ENCODE results near the gene PLCB2. TPM values are rescaled to one million over a fixed set of nuclear protein-coding genes. Genes with fewer than 3 reads are reported as not detected.
A peak's percentile ranks its signal among the peaks of the same experiment; 100 is the strongest.

Gene PLCB2
- total RNA-seq, 1 donor from 2014 or later, result 26.9 TPM

DNA sequence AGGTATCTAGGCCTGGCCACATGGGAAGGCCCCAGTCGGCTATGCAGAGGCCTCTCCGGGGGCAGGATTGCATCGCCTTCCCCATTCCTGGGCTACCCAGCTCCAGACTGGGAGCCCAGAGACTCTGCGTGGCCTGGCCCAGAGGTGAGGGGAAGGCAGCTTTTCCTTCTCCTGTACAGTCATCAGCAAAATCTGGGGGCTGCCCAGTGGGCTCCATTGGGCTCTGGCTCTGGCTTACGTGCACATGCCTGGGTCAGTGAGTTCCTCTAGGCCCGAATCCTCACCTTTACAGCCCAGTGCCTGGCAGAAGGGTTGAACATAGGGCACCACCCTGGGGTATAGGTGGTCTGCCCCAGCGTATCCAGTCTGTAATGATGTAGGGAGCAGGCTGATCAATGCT lies 20.9 kb downstream of the PLCB2 start:
- DNase-seq (ENCODE audit: low spot score), result no peak

- DNase-seq (ENCODE audit: low spot score), result no peak
Measured at GRCh38 chr15:40286061-40286532, 21.6 kb downstream of the PLCB2 start.

DNA sequence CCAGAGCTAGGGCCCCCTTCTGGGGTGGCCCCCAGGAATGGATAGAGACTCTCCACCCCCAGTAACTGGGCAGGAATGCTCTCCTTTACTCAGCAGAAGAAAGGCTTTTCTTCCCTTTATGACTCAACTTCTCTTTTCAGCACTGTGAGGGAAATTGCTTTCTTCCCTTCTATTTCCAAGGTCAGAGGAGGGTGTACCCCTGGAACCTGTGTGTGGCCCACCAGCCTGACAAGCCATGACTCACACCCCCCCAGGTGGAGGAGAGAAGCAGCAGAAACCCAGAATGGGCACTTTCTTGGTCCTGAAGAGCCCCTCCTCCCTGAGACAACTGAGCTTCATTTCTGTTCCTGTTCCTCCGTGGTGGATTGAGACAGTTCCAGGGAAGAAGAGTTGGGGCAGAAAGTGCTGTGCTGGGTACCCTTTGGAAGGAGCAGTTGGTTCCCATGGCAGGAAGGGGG lies 22.2 kb downstream of the PLCB2 start:
- no peak for DNase-seq (ENCODE audit: low spot score)

DNA sequence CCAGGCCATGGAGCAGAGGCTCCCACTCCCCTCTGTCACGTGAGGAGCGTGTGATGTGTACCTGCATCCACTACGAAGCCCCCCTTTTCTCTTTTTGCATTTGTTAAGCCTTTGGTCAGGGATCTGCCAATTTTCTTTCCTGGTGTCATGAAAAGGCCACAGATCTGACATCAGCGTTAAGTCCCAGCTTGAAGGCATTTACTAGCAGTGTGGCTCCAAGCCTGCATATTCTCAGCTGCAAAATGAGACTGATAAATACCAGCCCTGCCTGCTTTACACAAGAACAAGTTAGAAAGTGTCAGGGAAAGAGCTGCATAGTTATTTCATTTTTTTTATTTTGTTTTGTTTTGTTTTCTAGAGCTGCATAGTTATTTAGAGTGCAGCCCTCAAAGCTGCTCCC lies 22.6 kb downstream of the PLCB2 start:
- no peak for DNase-seq (ENCODE audit: low spot score)

DNA sequence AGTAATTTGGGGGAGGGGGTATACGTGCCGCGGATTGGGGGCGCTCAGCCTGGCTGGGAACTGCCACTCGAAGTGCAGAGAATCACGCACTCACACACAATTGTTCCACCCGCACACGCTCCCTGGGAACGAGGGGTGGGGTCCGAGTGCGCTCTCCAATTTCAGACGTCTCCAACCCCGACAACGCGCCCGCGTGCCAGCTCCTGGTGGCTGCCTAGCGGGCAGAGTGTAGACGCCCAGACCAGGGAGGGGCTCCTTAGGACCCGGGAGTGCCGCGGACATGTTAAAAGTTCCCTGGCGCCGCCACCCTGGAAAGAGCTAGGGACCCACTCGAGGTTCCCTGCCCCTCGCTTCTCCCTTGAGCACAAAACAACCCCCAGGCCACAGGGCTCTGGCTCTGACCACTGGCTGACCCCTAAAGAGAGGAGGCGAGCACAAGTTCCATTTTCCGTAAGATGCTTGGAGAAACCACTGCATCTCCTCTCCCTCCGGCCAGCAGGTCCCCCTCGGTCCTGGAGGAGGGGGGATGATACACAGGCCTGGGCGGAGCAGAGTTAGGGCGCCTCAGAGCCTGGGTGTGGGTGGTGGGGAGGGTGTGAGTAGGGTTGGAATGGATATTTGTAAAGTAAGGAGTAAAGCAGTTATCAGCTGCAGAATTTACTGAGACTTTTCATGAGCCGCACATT lies 24.0 kb downstream of the PLCB2 start:
- DNase-seq (ENCODE audit: low spot score), result no peak

- DNase-seq (ENCODE audit: low spot score), result no peak
Measured at GRCh38 chr15:40282869-40283614, 24.7 kb downstream of the PLCB2 start, which contains the start of gene ANKRD63. ANKRD63 (minus strand) TSS chr15:40283064; CDS start chr15:40282586, 478 bp downstream.

GRCh38 chr15:40282147-40282868 lies 25.4 kb downstream of the PLCB2 start:
- no peak for DNase-seq (ENCODE audit: low spot score)

DNA sequence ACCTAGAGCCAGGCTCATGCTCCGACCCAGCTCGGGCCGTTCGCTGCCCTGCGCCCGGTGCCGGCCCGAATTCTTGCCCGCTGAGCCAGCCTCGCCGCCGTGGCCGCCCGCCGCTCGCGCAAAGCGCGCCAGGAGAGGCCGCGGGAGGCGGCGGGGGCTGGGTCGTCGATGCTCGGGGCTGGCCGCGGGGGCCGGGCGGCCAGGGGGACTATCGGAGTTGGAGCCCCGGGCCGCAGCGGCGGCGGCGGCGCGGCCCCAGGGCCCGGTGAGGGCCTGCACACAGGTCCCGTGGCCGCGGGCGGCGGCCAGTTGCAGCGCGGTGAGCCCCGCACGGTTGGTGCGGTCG lies 26.0 kb downstream of the PLCB2 start:
- no peak for DNase-seq (ENCODE audit: low spot score)

- no peak for DNase-seq (ENCODE audit: low spot score)
Measured at GRCh38 chr15:40281057-40281800, 26.5 kb downstream of the PLCB2 start.

DNA sequence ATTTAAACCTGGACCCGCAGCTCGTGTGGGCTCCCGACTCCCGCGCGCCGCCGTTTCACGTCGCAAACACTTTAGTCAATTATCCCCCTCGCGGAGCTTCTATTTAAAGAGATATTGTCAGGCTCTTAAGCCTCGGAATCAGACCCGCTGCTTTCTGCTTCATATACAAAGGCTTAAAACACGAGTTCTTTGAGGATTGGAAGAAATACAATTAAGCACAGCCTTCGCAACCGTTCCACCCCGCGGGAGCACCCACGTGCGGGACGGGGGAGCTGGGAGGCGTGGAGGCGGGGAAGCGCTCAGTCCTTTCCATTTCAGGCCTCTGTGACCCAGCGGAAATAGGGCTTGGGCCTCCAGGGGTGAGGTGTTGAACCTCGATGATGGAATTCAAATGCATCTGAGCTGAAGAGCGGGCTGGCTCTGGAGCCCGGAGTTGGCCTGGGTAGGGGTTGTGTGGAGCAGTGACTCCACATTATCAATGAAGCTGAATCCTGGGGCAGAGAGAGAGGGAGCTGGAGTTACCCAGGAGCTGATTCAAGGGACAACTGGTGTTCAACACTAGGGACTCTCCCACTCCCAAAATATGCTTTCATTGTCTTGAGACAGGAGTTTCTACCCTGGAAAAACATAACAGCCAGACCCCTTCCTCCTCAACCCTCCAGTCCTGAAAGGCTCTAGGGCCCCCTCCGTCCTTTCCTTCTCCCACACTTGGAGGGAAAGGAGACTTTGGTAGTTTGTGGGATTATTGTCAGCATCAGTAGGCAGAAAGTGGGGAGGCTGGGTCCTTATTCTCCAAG lies 27.3 kb downstream of the PLCB2 start:
- no peak for DNase-seq (ENCODE audit: low spot score)

DNA sequence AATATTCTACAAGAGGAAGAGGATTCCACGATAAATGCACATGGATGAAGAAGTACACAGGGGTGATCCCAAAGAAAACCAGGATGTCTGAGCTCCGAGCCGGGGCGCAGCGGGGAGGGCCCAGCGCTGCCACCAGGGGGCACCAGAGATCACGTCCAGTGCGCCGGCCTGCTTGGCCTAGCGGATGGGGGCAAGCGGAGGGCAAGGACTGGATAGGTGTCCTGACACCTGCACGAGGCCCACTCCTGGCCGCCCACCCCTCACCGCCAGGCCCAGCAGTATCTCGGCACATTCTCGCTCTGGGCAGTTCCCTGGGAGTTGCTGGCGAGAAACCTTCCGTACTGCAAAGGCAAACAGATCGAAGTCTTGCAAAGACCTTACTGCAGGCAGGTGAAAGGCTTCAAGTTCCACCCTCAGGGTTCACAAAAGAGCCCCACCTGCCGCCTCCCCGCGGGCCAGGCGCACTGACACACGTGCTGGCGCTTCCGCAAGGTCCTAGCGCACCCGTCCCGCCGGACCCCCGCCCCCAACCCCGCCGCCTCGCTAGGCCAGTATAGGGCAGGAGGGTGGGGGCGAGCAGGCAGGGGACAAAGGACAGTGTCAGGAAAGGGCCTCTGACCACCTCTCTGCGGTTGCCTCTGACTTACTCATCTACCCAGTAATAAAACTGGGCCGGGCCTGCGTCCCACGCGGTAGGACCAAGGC lies 28.1 kb downstream of the PLCB2 start:
- peak; percentile 73 for DNase-seq (ENCODE audit: low spot score)

DNA sequence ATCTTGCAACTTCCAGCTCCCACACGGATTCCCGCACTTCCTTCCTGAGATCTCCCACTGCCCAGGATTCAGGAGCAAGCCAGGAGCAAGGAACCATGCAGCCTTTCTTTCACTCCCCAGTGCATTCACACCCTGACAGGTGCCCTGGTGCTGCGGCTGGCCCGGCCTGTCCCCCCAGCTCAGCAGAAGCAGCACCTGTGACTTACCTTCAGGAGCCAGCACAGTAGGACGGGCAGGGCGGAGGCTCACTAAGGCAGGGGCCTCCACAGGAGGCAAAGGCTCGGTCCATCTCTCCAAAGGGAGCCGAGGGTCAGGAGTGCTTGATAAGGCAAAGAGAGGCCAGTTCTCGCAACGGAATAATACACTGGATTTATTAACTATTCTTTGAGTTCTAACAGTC lies 29.7 kb downstream of the PLCB2 start:
- DNase-seq (ENCODE audit: low spot score), result no peak

DNA sequence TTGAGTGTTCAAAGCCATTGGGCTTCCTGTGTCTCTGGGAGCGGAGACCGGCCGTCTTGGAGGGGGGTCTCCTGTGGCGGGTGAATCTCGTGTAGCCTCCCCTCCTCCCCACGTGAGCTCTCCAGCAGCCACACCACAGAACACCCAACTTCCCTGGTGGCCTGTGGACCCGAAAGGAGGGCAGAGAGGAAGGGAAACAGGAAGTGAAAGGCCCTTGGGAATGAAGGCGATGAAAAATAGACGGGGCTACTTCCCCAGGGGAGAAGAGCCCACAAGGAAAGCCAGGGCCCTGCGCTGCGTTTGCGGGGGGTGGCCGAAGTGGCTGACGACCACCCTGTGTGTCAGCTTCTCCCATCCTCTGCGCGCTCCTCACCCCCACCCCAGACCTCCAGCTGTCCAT lies 30.3 kb downstream of the PLCB2 start:
- no peak for DNase-seq (ENCODE audit: low spot score)

DNA sequence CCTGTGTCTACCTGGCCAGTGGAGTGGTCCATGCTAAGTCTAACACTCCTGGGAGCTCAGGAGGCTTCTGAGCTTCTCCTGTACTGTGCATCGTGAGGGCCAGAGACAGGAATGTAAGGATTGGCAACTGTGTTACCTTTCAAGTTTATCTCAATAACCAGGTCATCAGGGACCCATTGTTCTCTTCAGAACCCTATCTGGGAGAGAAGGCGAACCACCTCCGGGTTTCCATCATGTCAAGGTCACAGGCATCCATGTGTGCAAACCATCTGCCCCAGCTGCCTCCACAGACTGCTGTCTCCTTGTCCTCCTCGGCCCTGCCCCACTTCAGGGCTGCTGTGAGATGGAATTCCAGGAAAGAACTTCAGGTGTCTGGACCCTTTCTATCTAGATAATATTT lies 30.8 kb downstream of the PLCB2 start:
- DNase-seq (ENCODE audit: low spot score), result no peak

- DNase-seq (ENCODE audit: low spot score), result no peak
Measured at GRCh38 chr15:40275954-40276353, 31.8 kb downstream of the PLCB2 start.

DNA sequence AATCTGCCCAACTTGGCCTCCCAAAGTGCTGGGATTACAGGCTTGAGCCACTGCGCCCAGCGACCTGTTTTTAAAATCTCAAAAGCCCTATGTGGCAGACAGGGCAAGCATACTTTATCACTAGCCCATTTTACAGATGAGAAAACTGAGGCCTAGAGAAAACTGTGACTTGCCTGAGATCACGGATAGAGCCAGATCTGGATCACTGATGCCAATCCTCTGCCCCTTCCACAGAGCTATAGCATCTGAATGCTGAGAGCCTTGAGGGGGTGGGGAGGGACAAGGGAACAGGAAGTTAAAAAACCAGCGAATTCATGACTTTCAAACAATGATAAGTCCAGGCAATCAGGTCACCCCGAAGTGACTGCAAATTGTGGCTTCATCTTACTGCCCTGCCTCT lies 32.2 kb downstream of the PLCB2 start:
- no peak for DNase-seq (ENCODE audit: low spot score)

DNA sequence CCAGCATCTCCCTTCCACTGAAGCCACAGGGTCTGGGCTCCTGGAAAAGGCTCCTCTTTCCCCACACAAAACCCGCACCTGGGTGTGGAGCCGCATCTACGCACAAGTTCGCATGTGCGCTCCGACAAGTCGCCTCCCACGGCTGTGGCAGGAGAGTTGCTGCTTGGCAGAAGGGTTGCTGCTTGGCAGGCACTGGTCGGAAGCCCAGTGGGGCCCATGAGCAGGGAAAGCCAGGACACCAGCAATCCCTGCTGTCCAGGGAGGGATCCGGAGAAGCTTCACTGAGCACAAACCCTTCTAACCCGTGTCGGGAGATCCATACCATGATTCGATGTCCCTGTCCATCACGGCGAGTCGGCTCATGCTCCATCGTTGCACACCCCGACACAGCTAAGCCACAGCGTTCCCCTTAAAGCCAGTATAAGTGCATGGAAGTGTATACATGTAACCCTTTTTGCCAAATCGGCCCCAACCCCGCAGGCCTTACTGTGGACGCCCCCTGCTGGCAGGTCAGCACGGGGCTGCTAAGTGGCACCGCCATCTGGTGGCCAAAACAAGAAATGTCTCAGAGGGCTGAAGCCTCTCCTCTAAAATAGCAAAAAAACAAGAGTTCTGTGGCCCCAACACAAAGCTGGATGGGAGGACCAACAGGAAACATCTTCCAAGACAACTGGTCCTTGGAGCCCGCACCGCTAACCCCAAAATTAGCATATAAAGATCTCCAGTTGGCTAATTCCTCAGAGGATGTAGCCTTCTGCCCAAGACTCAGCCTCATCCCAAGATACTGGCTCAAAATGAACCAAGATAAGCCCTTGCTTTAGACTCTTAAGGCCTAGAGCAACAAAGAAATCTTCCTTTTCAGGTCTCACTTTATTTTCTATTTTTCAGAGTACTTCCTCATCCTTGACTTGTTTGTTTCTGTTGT lies 33.1 kb downstream of the PLCB2 start:
- DNase-seq (ENCODE audit: low spot score), result peak; percentile 83

DNA sequence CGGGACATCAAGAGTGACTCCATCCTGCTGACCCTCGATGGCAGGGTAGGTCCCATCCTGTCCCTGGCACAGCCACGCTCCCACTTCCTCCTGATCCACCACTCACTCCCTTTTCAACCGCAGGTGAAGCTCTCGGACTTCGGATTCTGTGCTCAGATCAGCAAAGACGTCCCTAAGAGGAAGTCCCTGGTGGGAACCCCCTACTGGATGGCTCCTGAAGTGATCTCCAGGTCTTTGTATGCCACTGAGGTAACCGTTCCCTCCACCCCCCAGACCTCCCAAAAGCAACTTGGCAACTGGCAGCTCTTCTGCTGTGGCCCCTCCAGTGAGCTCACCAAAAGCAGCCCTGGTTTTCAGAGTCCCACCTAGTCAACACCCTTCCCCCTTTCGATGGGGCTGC lies 34.3 kb downstream of the PLCB2 start:
- no peak for DNase-seq (ENCODE audit: low spot score)

- DNase-seq (ENCODE audit: low spot score), result no peak
Measured at GRCh38 chr15:40272485-40273056, 35.2 kb downstream of the PLCB2 start.

Data from ureter (tissue), 1 donor.